ENCODE results near the gene CC2D1B. TPM values are rescaled to one million over a fixed set of nuclear protein-coding genes. Genes with fewer than 3 reads are reported as not detected.

Gene CC2D1B
- total and polyA plus RNA-seq, 9 of the 15 experiments (the other 6 are each of a cell fraction or from before 2014, with no cell fraction given), result 1.2 to 33.6 (median 25.5) TPM

GRCh38 chr1:52337439-52337838 is 28.6 kb downstream of the CC2D1B start (continued):
- TF ChIP-seq BCL6 (CRISPR knock-in tag; IDR thresholded peaks at IDR 0.05), result no peak
- no peak for TF ChIP-seq SREBF1 (IDR thresholded peaks at IDR 0.05; ENCODE audit: borderline replicate concordance, low read depth, low read length)
- TF ChIP-seq ARID3A (IDR thresholded peaks at IDR 0.05; ENCODE audit: borderline replicate concordance, low read depth, low read length), result no peak
- TF ChIP-seq ZNF518B (CRISPR knock-in tag; IDR thresholded peaks at IDR 0.05), result no peak
- no peak for TF ChIP-seq RHOXF2B (CRISPR knock-in tag; conservative IDR thresholded peaks at IDR 0.05)
- TF ChIP-seq ZNF507 (tag; conservative IDR thresholded peaks at IDR 0.05), result no peak
